GM18519 (cell line): Measurements from ENCODE around the gene CASP9.

ENCODE experiments used
- ATAC-seq: cut with Tn5 transposase; IDR thresholded peaks from one replicate; pipeline ENCODE4 v1.9.1; 2021; ENCODE audit warnings: mild to moderate bottlenecking, moderate library complexity; ENCODE audit not compliant: unreplicated experiment, low FRiP score

The CASP9 gene

GRCh38 chr1:15524021-15524282, at the start of gene CASP9:
Gene CASP9 (minus strand): TSS chr1:15524215. CDS start chr1:15524200, 15 bp downstream.
- ATAC-seq: no peak

GRCh38 chr1:15573477-15573876, 49.5 kb upstream of the CASP9 start:
- no peak for ATAC-seq

GRCh38 chr1:15571266-15571665, 47.3 kb upstream of the CASP9 start:
- ATAC-seq: no peak

GRCh38 chr1:15570861-15571260, 46.8 kb upstream of the CASP9 start:
- no peak for ATAC-seq

- ATAC-seq: no peak
Observed at GRCh38 chr1:15568387-15569073, 44.5 kb upstream of the CASP9 start.

- no peak for ATAC-seq
Observed at GRCh38 chr1:15559189-15559810, 35.3 kb upstream of the CASP9 start.

GRCh38 chr1:15558516-15558915, 34.5 kb upstream of the CASP9 start:
- ATAC-seq: no peak

- no peak for ATAC-seq
Observed at GRCh38 chr1:15557594-15557993, 33.6 kb upstream of the CASP9 start.

GRCh38 chr1:15557008-15557407, 33.0 kb upstream of the CASP9 start:
- no peak for ATAC-seq

- ATAC-seq: no peak
Observed at GRCh38 chr1:15550573-15550972, 26.6 kb upstream of the CASP9 start.

GRCh38 chr1:15546641-15547040, 22.6 kb upstream of the CASP9 start:
- no peak for ATAC-seq

GRCh38 chr1:15543589-15544568, 19.9 kb upstream of the CASP9 start:
- no peak for ATAC-seq

- no peak for ATAC-seq
Observed at GRCh38 chr1:15543251-15543588, 19.2 kb upstream of the CASP9 start.

GRCh38 chr1:15542388-15543250, 18.6 kb upstream of the CASP9 start:
- ATAC-seq: no peak

GRCh38 chr1:15541231-15541792, 17.3 kb upstream of the CASP9 start:
- ATAC-seq: no peak

- ATAC-seq: no peak
Observed at GRCh38 chr1:15540186-15540585, 16.2 kb upstream of the CASP9 start.

- ATAC-seq: no peak
Observed at GRCh38 chr1:15538771-15539170, 14.8 kb upstream of the CASP9 start.

GRCh38 chr1:15531682-15532081, 7.7 kb upstream of the CASP9 start:
- no peak for ATAC-seq

GRCh38 chr1:15531003-15531402, 7.0 kb upstream of the CASP9 start:
- no peak for ATAC-seq
